HG02938 (cell line): ENCODE measurements around the gene DENND11.
"Not testable (repeated sequence)": the region's sequence is repeated elsewhere in the genome, so short reads cannot be mapped to it uniquely, and the experiment has no call there.

Experiments used
- ATAC-seq: cut with Tn5 transposase; IDR thresholded peaks from one replicate; pipeline ENCODE4 v1.9.1; 2021; ENCODE audit warnings: mild to moderate bottlenecking, moderate library complexity; ENCODE audit not compliant: unreplicated experiment

DENND11 gene

DNA sequence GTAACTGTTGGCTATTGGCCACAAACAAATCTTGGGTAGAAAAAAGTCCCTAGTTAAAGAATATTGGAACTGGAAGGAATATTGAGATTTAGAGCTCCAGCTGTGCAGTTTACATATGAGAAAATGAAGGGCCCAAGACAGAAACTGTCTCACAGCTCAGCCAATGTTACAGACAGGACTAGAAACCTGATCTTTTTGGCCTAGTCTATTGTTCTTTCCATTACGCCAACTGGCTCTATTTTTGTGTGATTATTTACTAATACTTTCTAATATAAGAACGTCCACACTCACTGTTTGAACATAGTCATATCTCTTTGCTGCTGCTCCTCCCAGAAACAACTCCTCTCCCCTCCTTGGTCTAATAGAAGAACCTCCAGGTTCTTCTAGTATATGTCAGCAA lies 7.4 kb upstream of the DENND11 start:
- no peak for ATAC-seq

DNA sequence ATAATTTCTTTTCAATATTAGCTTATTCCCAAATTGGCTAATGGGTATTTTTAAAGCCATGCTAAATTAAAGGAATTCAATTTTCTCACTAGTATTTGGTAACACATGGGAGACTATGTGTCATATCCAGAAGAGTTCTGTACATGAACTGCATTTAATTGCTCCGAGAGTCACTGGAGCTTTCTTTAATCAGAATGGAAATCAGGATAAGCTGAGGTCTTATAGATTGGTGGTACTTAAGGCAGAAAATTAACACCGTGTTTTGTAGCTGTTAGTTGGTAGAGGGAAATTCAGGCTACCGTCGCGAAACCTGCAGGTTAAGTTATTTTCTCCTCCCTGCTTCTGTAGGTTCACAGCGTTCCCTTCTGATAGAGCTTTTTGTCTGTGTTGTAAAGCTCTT lies 6.4 kb upstream of the DENND11 start, which contains the start of gene WEE2:
Gene WEE2 (plus strand): TSS at position 3 of the 400 bp plus-strand sequence. CDS start 406 bp downstream, outside the sequence.
- no peak for ATAC-seq

DNA sequence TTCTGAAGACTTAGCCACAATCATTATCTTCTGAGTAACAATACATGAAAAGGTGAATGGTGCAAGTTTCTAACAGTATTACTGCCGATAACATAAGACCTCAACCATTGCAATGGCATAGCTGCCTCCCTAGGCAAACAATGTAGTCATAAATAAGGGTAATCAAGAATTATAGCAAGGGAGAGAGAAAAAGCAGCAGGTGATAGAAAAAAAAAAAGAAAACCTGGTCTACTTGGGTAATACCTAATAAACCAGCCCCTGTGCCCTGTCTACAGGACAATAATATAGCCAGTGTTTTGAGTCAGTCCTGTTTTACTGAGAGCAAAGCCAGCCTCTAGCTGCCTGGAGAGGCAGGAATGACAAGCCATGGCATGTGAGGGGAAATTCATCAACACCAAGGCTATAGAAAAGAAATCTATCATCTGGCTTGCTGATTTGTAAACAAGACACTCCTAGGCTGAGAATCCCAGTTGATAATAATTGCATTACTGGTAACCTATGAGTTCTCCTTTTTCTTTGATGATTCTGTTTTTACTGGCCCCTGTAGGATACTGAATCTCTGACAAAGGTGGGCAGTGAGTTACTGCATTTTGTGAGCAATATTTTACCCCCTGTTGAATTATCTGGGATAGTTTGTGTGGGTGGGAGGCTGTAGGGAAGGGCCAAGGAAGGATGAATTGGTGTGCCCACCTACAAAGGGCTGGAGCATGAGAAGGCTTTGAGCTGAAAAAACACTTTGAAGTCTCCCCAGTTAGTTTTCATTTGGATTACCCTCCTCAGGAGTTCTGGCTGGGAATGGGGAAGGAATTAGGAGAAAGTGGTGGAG lies 4.5 kb upstream of the DENND11 start:
- ATAC-seq, result no peak

GRCh38 chr7:141704741-141705140 lies 2.8 kb upstream of the DENND11 start:
- ATAC-seq, result no peak

DNA sequence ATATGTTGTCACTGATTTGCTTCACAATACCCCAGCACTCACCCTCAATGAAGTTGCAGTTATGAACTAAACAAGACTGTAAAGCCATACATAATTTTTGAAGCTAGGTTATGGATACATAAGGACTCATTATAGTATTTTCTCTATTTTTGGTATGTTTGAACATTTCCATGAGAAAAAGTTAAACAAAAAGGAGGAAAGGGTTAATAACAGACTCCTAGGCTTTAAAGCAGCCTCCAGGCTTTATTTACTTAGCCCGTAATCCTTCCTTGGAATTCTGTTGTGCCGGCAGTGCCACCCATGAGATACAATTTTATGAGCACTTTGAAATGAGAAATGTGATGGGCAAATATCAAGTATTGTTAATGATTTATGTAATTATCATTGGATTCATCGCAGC lies 2.1 kb upstream of the DENND11 start:
- ATAC-seq, result no peak

- ATAC-seq, result no peak
These were observed 926 bp upstream of the DENND11 start for GRCh38 chr7:141702892-141703291.

GRCh38 chr7:141701489-141702046 lies 398 bp downstream of the DENND11 start:
- ATAC-seq, result peak; percentile 81

GRCh38 chr7:141700848-141701371 lies 1.1 kb downstream of the DENND11 start:
- no peak for ATAC-seq

- no peak for ATAC-seq
These were observed 1.6 kb downstream of the DENND11 start for GRCh38 chr7:141700296-141700847.

DNA sequence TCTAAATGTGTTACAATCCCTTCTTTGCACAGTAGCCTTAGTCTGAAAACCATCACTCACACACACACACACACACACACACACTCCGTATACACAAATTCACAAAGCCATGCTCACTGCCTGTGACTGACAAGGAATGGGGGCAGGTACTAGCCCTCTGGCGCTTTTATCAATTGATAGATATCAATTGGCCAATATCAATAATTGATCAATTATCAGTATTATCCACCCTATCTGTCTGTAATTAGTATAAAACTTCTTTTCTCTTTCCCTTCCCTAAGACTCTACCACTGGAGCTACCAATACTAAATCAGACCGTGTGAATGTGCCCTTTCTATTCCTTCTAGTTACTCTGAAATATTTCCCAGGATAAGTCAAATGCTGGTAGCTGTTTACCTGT lies 2.1 kb downstream of the DENND11 start:
- ATAC-seq, result no peak

- ATAC-seq, result no peak
These were observed 3.5 kb downstream of the DENND11 start for GRCh38 chr7:141698247-141699015.

DNA sequence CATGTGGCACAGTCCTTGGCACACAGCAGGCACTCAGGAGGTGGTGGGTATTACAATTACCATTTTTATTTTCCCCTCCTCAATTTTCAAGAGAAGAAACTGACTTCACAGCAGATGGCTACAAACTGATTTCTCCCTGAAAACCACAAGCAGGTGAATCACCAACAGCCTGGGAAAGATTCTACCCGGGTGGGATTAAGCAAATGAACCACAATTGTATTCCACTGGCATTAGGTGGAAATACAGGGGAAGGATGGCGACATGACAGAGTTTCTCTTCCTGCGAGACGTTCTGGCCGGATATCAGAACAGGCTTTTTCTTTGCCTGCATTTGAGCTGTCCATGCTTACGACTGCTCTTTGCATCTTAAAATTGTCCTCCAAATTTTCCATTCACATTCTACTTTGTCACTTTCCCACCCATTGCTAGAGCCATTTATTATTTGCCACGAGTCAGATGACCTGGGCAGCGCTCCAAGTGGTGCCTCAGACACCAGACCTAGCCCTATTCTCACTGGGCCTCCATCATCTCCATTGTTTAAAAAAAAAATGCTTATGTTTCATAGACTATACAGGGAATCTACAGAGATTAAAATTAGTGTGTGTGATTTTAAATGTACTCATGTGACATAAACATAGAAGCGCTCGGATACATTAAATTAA lies 4.6 kb downstream of the DENND11 start:
- no peak for ATAC-seq

- no peak for ATAC-seq
These were observed 5.6 kb downstream of the DENND11 start for GRCh38 chr7:141696348-141696747.

DNA sequence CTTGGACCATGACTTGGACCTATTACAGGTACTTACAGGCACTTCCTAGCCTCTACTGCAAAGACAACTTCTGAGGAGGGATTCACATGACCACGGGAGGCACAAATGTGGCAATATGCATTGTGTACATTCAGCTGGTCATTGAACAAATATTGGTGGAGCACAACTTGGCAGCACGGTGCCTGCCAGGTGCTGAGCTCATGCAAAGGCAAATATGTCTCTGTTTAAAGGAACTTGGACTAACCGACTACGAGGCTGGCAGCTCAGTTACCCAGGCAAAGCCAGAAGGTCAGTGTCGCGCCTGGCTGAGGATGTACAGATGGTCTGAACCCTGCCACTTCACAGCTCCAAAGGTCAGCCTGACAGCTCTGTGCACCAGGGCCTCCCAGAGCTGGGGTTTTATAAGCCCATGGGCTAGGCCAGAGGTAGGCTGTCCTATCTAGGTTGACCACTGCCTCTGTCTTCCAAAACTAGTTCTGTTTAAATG lies 6.1 kb downstream of the DENND11 start:
- ATAC-seq, result no peak

- no peak for ATAC-seq
These were observed 8.9 kb downstream of the DENND11 start for GRCh38 chr7:141693082-141693481.

- no peak for ATAC-seq
These were observed 10.0 kb downstream of the DENND11 start for GRCh38 chr7:141691961-141692360.

GRCh38 chr7:141691540-141691939 lies 10.4 kb downstream of the DENND11 start:
- ATAC-seq, result no peak

DNA sequence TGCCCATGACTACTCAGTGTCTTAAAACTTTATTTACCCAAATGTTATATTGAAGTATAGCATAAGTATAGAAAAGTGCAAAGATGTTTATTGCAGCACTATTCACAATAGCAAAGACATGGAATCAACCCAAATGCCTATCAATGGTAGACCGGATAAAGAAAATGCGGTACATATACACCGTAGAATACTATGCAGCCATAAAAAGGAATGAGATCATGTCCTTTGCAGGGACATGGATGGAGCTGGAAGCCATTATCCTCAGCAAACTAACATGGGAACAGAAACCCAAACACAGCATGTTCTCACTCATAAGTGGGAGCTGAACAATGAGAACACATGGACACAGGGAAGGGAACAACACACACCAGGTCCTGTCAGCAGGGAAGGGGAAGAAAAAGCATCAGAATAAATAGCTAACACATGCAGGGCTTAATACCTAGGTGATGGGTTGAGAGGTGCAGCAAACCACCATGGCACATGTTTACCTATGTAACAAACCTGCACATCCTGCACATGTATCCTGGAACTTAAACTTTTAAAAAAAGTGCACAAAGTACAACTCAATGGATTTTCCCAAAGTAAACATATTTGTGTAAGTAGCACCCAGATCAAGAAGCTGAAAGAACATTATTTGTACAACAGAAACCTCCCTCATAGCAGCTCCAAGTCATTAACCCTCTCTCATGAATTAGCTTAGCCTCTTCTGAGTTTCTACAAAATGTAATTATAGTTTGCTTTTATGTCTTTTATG lies 12.7 kb downstream of the DENND11 start:
- ATAC-seq, result not testable (repeated sequence)

- ATAC-seq, result no peak
These were observed 13.9 kb downstream of the DENND11 start for GRCh38 chr7:141688043-141688442.

- ATAC-seq, result no peak
These were observed 15.3 kb downstream of the DENND11 start for GRCh38 chr7:141686670-141687069.
